Limb (tissue), 2 donors: ENCODE measurements around the gene NSD2.
"Not testable (repeated sequence)": the region's sequence is repeated elsewhere in the genome, so short reads cannot be mapped to it uniquely, and the experiment has no call there.

Experiments
- DNase-seq, 2 donors: peaks; one replicate each; pipeline ENCODE4 v3.0.0-alpha.2; 2016; ENCODE audit errors: extremely low spot score in 2 of 2

The NSD2 gene

DNA sequence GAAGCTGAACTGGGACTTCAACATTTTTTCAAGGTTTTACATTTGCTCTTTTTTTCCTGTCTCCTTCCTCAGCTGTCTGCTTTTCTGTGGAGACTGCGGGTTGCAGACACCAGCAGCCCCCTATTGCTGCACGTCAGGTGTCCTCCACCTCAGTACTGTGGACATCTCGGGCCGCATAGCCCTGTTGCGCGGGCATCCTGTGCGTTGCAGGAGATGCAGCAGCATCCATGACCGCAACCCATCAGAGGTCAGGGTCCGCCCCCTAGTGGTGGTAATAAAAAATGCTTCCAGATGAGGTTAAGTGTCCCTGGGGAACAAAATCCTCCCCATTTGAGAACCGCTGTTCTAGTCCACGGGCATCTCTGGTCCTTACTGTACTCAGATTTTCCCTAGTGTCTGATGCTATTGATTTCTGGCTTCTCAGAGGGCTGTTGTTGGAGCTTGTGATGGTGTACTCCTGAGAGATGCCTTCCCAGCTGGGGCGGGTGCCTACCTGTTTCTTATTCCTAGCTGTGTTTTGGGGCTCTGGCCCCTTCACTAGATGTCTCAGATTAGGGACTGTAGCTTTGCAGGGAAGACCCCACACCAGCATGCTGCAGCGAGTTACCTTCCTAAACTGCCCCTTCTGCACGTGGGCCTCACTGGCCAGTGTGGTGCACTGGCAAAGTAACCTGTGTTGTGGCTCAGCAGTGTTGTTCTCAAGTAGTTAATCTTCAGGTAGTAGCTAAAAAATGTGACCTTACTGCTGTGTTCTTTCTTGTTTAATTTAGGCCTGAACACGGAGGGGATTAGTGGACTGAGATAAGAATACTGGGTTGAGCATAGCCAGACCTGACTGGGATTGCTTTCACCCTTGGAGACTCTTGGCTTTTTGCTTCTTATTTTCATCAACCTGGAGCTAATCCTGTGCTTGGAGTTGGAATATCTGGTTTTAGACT lies 28.2 kb downstream of the NSD2 start:
- peak; percentile 72 to 74 for DNase-seq

DNA sequence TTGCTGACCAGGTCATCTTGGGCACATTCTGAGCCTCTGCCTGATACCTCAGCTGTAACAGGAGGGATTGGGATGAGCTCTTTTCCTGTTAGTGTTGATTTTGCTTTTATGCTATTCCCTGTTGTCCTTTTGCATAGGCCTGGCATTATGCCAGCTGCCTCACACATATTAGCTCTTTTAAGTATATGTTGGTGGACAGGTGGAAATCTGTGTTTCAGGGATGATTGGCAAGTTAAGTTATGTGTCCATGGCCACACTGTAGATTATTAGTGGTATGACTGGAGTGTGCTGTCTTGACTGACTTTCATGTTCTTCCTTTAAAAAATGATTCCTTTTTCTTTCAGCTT lies 28.9 kb downstream of the NSD2 start:
- DNase-seq: no peak

DNA sequence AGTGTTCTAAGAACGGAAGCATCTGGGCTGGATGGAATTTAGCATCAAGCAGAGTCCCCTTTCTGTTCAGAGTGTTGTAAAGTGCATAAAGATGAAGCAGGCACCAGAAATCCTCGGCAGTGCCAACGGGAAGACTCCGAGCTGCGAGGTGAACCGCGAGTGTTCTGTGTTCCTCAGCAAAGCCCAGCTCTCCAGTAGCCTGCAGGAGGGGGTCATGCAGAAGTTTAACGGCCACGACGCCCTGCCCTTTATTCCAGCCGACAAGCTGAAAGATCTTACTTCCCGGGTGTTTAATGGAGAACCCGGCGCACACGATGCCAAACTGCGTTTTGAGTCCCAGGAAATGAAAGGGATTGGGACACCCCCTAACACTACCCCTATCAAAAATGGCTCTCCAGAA lies 29.4 kb downstream of the NSD2 start:
- DNase-seq: no peak

DNA sequence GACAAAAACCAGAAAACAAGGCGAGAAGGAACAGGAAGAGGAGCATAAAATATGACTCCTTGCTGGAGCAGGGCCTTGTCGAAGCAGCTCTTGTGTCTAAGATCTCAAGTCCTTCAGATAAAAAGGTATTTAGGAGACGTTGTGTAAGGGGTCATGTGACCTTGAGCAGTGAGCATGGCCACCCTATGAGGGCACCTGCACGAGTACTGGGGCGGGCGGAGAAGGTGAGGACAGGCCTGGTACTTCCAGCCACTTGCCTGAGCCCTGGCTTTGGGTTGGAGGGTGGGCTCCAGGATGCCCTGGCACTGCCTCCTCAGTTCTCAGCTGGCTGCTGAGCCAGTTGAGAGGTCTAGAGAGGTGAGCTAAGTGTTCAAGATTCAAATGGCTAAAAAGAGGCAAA lies 29.9 kb downstream of the NSD2 start:
- no peak for DNase-seq

DNA sequence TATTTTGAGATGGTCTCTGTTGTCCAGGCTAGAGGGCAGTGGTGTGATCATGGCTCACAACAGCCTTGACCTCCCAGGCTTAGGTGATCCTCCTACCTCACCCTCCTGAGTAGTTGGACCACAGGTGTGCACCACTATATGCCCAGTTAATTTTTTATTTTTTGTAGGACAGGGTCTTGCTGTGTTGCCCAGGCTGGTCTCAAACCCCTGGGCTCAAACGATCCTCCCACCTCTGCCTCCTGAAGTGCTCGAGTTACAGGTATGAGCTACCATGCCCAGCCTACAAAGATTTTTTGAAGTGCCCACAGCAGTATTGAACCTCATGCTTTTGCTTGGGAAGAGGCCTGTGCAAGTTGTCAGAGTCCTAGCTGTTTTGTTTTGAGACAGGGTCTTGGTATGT lies 31.1 kb downstream of the NSD2 start:
- DNase-seq: no peak

DNA sequence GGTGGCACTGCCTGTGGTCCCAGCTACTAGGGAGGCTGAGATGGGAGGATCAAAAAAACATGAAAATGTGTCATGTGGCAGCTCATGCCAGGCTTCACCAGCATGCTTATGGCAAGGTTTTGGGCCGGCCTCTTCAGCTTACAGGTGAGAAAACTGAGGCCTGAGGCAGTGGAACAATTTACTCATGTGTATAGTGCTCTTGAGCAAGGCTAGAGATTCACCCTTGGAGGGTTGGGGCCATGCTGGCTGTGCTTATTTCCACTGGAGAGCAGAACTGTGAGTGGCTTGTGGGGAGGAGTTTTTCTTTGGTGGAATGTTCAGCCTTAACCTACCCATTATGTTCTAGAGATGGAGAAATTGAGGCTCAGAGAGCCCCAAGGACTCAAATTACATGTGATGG lies 31.8 kb downstream of the NSD2 start:
- DNase-seq: no peak

DNA sequence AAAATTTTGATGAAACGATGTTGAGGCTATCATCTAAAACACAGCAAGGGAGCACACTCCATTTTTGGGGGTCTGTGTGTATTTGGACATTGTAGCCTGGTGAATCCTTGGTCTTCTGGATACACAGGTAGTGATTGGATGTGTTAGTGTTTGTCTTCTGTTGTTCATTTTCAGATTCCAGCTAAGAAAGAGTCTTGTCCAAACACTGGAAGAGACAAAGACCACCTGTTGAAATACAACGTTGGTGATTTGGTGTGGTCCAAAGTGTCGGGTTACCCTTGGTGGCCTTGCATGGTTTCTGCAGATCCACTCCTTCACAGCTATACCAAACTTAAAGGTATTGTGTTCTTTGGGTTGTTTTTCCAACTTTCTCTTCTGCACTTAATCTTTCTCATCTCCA lies 32.8 kb downstream of the NSD2 start:
- DNase-seq: no peak

DNA sequence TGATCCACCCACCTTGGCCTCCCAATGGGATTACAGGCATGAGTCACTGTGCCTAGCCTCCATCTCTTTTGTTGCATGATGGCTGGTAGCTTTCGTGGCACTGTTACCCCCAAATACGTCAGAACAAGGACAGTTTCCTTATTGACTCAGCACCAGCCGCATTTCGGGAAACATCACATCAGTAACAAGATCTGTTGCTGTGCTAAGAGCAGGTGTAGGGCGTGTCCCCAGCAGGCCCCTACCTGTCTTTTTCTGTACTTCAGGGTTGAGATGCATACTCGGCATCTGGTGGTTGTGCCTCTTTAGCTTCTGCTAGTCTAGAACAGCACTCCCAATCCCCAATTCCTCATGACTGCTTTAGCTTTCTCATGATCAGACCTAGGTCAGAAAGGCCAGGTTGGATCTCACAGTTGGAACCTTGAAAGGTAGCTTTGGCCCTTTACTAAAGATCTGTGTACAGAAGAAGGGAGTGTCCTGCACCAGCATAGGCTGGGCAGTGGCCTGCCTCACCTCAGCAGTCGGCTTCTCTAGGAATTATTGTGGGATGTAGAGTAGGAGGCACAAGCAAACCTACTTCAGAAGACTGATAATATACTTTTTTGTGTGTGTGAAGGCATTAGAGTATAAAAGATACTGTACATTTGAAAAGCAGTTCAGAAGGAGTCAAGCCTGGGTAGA lies 36.8 kb downstream of the NSD2 start:
- no peak for DNase-seq

DNA sequence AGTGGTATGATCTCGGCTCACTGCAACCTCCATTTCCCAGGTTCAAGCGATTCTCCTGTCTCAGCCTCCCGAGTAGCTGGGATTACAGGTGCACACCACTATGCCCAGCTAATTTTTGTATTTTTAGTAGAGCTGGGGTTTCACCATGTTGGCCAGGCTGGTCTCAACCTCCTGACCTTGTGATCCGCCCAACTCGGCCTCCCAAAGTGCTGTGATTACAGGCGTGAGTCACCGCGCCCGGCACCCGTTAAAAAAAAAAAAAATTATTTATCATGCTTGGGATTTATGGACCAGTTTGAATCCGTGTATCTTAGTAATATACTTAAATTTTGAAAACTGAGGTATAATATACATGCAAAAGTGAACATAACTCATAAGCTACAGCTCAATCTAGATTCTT lies 38.5 kb downstream of the NSD2 start:
- DNase-seq: not testable (repeated sequence)

DNA sequence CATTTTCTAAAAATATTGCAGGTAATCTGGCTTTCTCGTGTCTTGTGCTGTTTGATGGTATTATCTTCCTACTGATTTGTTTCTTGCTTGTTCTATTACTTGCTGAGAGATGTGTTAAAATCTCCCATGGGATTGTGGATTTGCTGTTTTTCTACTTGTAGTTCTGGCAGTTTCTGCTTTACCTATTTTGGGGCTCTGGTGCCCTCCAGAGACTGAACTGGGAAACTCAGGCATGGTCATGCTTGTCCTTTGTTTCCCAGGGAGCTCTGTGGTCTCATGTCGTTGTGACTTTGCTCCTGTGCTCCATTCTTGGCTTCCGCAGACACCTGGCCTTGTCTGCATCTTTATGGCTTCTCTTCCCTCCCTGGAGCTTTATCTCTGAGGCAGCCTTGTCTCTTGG lies 39.5 kb downstream of the NSD2 start:
- DNase-seq: peak; percentile 16 to 54

DNA sequence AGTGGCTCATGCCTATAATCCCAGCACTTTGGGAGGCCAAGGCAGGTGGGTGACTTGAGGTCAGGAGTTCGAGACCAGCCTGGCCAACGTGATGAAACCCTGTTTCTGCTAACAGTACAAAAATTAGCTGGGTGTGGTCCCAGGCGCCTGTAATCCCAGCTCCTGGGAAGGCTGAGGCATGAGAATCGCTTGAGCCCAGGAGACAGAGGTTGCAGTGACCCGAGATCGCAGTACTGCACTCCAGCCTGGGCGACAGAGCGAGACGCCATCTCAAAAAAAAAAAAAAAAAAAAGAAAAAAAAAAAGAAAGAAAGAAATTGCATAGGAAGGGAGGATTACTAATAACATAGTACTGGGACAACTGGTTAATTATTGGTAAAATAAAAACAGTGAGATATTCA lies 40.1 kb downstream of the NSD2 start:
- DNase-seq: not testable (repeated sequence)

DNA sequence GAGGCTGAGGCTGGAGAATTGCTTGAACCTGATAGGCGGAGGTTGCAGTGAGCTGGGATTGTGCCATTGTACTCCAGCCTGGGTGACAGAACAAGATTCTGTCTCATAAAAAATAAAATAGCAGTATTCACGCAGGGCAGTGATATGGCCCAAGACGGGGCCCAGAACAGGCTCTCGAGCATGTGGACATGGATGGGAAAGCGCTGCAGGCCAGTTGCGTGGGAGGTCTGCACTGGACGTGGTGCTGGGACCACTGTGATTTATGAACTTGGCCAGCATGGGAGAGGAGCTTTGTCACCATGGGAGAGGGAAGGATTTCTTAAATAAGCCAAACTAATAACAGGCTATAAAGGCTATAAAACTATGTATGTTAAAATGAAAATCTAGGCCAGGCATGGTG lies 51.6 kb downstream of the NSD2 start:
- no peak for DNase-seq

DNA sequence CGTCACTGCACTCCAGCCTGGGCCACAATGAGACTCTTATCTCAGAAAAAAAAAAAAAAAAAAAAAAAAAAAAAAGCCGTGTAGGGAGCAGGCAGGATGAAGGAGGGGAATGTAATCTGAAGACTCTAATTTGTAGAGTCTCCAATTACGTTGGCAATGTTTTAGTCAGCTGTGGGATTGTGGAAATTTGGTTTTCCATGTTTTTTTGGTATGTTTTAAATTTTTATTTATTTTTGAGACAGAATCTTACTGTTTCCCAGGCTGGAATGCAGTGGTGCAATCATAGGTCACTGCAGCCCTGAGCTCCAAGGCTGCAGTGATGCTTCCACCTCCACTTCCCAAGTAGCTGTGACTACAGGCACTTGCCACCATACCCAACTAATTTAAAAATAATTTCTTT lies 56.5 kb downstream of the NSD2 start:
- DNase-seq: no peak

DNA sequence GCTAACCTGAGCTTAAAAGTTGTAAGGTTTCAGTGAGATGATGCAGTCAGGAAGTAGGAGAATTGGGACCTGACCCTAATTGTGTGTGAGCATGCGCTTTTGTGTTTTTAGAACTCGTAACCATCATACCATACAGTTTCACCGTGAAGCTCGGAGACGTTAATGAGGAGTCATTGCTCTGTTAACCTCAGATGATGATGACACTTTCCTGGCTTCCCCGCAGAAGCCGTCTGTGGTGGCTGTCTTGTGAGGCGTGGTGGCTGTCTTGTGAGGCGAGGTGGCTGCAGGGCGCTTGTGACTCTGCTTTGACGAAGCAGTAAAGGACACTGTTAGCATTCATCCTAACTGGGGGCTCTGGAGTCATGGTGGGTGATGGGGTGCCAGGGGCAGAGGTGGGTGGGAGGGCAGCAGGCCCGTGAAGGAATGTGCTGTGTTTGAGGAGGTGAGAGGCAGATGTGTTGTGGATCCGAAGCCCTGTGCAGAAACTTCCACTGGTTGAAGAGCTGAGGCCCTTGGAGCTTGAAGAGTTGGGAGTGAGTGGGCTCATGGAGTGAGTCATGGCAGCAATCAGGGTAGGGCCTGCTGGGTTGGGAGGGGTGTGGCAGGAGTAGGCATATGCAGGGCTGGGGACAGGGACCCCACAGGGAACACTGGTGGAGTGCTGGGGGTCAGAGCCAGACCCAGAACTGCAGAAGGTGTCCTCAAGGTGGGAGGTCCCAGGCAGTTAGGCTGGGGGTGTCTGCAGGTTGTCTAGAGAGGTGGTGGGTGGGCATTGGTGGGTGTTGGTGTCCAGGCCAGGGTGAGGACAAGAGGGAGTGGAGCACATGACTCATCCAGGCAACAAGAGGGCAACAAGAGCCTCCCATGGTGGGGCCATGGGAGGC lies 57.4 kb downstream of the NSD2 start:
- DNase-seq: no peak

DNA sequence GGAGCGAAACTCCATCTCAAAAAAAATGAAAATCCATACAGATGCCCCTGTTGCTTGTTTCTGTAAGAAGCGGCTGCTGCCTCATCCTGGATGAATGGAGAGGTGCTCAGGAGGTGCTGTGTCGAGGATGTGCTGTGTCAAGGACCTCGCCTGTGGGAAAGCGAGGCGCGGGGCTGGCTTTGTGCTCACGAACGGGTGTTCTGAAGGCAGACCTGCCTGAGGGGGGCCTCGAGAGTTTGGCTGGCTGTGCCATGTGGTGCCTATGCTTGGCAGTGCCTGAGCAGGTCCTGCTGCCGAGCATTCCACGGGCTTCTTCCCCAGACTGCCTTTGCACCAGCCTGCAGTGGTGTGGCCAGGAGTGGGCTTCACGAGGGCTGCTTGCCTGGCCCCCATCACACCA lies 61.5 kb downstream of the NSD2 start:
- no peak for DNase-seq

DNA sequence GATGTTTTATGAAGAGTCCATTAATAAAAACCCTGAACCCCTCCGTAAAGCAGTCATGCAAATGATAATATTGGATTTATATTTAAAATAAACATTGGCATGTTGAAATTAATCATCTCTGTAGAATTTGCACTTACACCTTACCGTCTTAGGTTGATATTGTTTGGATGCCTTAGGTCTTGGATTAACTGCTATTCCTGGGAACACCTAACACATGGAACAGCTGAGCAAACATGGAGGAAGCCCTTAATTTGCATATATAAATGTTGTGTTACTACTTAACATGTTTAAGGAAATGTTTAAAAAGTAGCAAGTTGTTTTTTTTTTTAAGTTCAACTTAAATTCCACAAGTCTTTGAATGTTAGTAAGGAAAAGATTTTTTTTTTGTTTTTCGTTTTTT lies 62.5 kb downstream of the NSD2 start:
- no peak for DNase-seq

DNA sequence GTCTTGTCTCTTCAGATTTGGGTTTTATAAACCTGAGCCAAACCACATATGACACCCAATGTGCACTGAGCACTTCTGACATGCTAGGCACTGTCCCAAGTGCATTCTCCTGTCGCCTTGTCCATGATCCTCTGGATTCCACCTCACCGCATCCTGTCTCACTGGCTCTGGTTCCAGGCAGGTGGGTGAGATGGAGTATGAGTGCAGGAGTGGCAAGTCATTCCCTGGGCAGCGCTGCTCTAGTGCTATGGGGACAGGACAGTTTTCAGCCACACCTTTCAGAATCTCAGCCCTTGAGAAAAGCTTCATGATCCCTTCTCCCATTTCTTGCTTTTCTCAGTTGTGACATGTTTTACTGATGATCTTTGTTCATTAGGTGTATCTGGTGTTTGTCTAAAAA lies 66.4 kb downstream of the NSD2 start:
- no peak for DNase-seq

DNA sequence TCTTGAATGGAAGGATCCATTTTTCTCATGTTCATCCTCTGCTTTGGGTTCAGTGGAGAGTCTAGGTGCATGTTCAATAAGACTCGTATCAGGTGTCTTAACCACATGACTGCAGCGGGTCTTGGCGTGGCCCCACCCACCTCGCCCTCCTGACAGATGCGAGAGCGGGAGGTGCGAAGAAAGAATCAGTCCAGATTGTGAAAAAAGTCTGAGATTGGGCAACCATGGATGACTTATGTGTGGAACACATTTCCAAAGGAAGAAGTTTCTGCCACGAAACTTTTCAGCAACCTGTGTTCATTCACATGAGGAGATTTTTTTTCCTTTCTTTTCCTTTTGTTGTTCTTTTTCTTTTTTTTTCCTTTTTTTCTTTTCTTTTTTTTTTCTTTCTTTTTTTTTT lies 66.8 kb downstream of the NSD2 start:
- DNase-seq: no peak

DNA sequence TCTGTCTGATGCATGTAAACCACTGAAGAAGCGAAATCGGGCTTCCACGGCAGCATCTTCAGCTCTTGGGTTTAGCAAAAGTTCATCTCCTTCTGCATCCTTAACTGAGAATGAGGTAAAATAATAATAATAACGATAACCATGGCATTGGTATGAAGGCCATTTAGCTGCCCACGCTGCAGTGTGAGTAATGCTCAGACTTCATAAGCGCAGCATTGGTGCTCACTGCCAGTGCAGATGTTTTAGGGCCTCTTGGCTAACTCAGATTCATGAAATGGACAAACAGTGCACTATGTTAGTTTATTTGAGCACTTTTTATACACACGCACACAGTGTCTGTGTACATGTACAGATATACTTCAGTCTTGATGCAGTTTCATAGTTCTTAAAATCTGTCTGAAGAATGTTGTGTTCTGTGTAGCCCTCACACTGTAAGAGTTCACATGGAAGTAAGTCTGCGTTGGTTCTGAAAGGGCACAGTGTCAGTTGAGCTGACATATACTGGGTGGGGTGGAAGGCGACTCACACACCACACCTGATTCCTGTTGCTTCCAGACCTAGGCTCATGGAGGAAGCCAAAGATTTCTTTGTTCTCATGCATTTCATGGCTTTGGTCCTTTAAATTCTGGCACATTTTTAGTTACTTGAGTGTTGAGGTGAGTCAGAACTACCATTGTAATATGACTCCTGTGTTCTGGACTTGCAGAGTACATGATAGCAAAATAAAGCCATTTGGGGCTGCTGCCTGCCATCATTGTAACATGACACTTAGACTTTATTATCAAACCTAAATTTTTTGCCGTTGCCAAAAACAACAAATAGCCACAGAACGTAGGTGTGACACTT lies 68.7 kb downstream of the NSD2 start:
- no peak for DNase-seq

DNA sequence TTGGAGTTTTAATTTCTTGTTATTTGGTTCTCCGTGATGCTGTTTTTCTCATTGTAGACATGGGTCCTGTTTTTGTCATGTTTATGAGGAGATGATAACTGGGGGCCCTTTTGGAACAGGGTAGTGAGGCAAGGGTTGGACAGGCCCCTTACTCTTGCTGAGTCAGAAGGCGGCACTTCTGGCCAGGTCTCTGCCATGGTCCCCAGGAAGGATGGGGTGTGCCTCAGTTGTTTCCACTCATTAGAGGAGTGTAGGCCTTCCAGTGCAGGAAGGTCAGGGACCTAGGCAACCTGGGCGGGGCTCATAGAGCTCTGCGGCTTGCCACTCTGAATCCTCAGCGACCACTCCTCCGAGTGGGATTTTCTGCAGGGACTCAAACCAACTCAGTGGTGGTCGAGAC lies 69.4 kb downstream of the NSD2 start:
- DNase-seq: no peak

DNA sequence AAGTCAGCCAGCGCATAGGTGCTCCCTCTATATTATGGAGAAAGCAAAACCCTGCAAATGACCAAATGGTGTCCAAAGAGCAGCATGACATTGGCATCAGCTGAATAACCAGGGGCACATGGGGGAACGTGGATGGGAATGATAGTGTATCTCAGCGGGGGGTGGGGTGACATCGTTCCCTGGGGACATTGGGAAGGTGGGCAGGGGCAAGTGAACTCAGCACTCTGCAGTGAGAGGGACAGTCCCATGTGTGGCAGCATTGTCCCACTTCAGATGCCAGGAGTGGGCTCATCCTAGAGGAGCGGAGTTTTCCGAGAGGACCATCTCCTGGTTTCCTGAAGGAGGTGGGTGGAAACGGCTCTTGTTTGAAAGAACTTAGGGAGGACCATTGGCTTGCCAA lies 72.7 kb downstream of the NSD2 start:
- DNase-seq: no peak
